Measurements from ENCODE around the gene DRG1.

DRG1 gene

DNA sequence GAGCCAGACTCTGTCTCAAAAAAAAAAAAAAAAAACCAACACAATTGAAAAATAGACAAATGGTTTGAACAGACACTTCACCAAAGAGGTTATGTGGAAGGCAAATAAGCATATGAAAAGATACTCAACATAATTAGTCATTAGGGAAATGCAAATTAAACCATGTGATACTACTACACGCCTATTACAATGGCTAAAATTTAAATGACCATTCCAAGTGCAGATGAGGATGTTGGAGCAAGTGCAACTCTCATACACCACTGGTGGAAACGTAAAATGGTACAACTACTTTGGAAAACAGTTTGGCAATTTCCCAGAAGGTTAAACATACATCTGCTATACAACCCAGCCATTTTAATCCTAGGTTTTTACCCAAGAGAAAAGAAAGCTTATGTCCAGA lies 65.9 kb downstream of the DRG1 start:
- H3K27me3 ChIP-seq (ENCODE audit: low read length): no peaks in the 10 kb centered on the region
- peaks cover 13% of the 10 kb centered on the region; the same call in 1 of the 2 replicates for H3K36me3 ChIP-seq (ENCODE audit: low read length)
- no peak overlapping the region for H3K9ac ChIP-seq (ENCODE audit: low read length)
- no peak overlapping the region for H3K27ac ChIP-seq (ENCODE audit: low read depth, low read length)
- no peaks in the 10 kb centered on the region; the same call in 1 of the 2 replicates for H3K79me2 ChIP-seq (ENCODE audit: insufficient read depth, low read length)
- H3K9me3 ChIP-seq (ENCODE audit: insufficient read depth, low read length): no peaks in the 10 kb centered on the region
- no peak overlapping the region for H2AFZ ChIP-seq (ENCODE audit: low read depth, low read length, severe bottlenecking)
- H3K4me2 ChIP-seq (ENCODE audit: low read depth, low read length, poor library complexity, severe bottlenecking): no peak overlapping the region
- no peaks in the 10 kb centered on the region for H4K20me1 ChIP-seq (ENCODE audit: low read depth, low read length)
- H3F3A ChIP-seq (ENCODE audit: insufficient read depth): no peaks in the 10 kb centered on the region
- no peak overlapping the region for H3K4me3 ChIP-seq (ENCODE audit: insufficient read depth, low read length, poor library complexity, severe bottlenecking)
- TF ChIP-seq EZH2phosphoT487 (conservative IDR thresholded peaks at IDR 0.05; ENCODE audit: low read length): no peak
- TF ChIP-seq, protein P1, sequence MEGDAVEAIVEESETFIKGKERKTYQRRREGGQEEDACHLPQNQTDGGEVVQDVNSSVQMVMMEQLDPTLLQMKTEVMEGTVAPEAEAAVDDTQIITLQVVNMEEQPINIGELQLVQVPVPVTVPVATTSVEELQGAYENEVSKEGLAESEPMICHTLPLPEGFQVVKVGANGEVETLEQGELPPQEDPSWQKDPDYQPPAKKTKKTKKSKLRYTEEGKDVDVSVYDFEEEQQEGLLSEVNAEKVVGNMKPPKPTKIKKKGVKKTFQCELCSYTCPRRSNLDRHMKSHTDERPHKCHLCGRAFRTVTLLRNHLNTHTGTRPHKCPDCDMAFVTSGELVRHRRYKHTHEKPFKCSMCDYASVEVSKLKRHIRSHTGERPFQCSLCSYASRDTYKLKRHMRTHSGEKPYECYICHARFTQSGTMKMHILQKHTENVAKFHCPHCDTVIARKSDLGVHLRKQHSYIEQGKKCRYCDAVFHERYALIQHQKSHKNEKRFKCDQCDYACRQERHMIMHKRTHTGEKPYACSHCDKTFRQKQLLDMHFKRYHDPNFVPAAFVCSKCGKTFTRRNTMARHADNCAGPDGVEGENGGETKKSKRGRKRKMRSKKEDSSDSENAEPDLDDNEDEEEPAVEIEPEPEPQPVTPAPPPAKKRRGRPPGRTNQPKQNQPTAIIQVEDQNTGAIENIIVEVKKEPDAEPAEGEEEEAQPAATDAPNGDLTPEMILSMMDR (IDR thresholded peaks at IDR 0.05; ENCODE audit: insufficient read depth, low read length, poor library complexity, severe bottlenecking): no peak
- H3K9me2 ChIP-seq (replicated peaks; ENCODE audit: insufficient read depth, low read length): no peaks in the 10 kb centered on the region

DNA sequence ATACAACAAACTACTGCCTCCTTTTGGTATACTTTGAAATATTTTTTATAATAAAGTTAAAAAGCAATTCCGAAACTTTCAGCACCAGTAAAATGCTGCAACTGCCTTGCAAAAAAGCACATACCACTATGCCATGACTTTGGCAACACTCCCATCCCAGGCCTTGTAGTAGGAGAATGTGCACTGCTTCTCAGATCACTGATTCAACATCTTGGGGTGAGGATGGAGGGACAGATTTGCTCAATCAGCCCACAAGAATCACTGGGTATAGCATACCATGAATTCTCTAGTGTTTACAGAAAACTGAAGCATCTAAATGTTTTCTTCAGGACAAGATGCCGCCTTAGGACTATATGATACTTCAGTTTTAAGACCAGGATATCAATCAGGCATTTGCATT lies 75.3 kb downstream of the DRG1 start:
- Histone ChIP-seq H4K20me1 (ENCODE audit: low read depth, low read length) (no peaks in the 10 kb centered on the region), H3K36me3 (ENCODE audit: low read length) (peaks cover 6% of the 10 kb centered on the region; the same call in 1 of the 2 replicates)

DNA sequence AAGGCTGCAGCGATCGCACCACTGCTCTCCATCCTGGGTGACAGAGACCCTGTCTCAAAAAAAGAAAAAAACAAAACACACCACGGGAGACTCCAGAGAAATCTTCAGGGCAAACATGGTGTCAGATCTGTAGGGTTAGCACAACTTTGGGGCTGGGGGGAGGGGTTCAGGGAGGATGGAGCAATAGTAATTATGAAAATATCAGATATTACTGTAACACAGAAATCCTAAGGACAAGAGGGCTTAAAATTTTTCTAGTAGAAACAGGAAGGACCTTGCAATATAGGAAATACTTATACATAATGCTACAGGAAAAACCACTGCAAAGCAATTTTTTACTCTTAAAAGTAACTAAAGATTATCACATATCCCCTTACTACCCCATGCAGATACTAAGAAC lies 76.4 kb downstream of the DRG1 start:
- Histone ChIP-seq H3K9me3 (ENCODE audit: insufficient read depth, low read length) (no peaks in the 10 kb centered on the region), H3K9me2 (replicated peaks; ENCODE audit: insufficient read depth, low read length) (no peaks in the 10 kb centered on the region), H3K9ac (ENCODE audit: low read length) (no peak overlapping the region), H3K36me3 (ENCODE audit: low read length) (peaks cover 6% of the 10 kb centered on the region; the same call in 1 of the 2 replicates), H3K27me3 (ENCODE audit: low read length) (no peaks in the 10 kb centered on the region), H4K20me1 (ENCODE audit: low read depth, low read length) (no peaks in the 10 kb centered on the region), H3K27ac (ENCODE audit: low read depth, low read length) (no peak overlapping the region), H2AFZ (ENCODE audit: low read depth, low read length, severe bottlenecking) (no peak overlapping the region), H3K4me3 (ENCODE audit: insufficient read depth, low read length, poor library complexity, severe bottlenecking) (no peak overlapping the region), H3K4me2 (ENCODE audit: low read depth, low read length, poor library complexity, severe bottlenecking) (no peak overlapping the region), H3K79me2 (ENCODE audit: insufficient read depth, low read length) (peaks cover 60% of the 10 kb centered on the region), H3F3A (ENCODE audit: insufficient read depth) (peaks cover 7% of the 10 kb centered on the region; the same call in 1 of the 2 replicates)
- TF ChIP-seq, protein P1 (IDR thresholded peaks at IDR 0.05; ENCODE audit: insufficient read depth, low read length, poor library complexity, severe bottlenecking): no peak
- no peak for TF ChIP-seq EZH2phosphoT487 (conservative IDR thresholded peaks at IDR 0.05; ENCODE audit: low read length)

More for the DNA sequence above, 75.3 kb downstream of the DRG1 start:
- peaks cover 7% of the 10 kb centered on the region; the same call in 1 of the 2 replicates for H3F3A ChIP-seq (ENCODE audit: insufficient read depth)
- H2AFZ ChIP-seq (ENCODE audit: low read depth, low read length, severe bottlenecking): no peak overlapping the region
- H3K4me3 ChIP-seq (ENCODE audit: insufficient read depth, low read length, poor library complexity, severe bottlenecking): no peak overlapping the region
- H3K27me3 ChIP-seq (ENCODE audit: low read length): no peaks in the 10 kb centered on the region
- TF ChIP-seq, protein P1 (IDR thresholded peaks at IDR 0.05; ENCODE audit: insufficient read depth, low read length, poor library complexity, severe bottlenecking): no peak
- TF ChIP-seq EZH2phosphoT487 (conservative IDR thresholded peaks at IDR 0.05; ENCODE audit: low read length): no peak
- no peak overlapping the region for H3K4me2 ChIP-seq (ENCODE audit: low read depth, low read length, poor library complexity, severe bottlenecking)
- no peaks in the 10 kb centered on the region for H3K9me3 ChIP-seq (ENCODE audit: insufficient read depth, low read length)
- H3K9me2 ChIP-seq (replicated peaks; ENCODE audit: insufficient read depth, low read length): no peaks in the 10 kb centered on the region
- peaks cover 54% of the 10 kb centered on the region for H3K79me2 ChIP-seq (ENCODE audit: insufficient read depth, low read length)
- H3K27ac ChIP-seq (ENCODE audit: low read depth, low read length): no peak overlapping the region
- no peak overlapping the region for H3K9ac ChIP-seq (ENCODE audit: low read length)

All from SU-DHL-6 (cell line).